Thoracic aorta (tissue), 2 donors: Measurements from ENCODE around the gene HSPB1. TPM values are rescaled to one million over a fixed set of nuclear protein-coding genes. Genes with fewer than 3 reads are reported as not detected.

ENCODE experiments used
- ATAC-seq: fragments of 150-250 bp; one replicate; pipeline ENCODE4 v1.8.0; 2017; ENCODE audit warnings: low read depth; ENCODE audit not compliant: insufficient number of reproducible peaks, low FRiP score
- DNase-seq: peaks from one replicate; pipeline ENCODE4 v3.0.0-alpha.2; 2020; ENCODE audit warnings: low spot score
- H3K27ac ChIP-seq, 2 donors: fragments of 200-600 bp; sonication (generic); 1 replicate in 1 of 2; 2 replicates in 1 of 2; pipeline ENCODE4 v1.5.1; 2016; ENCODE audit warnings: mild to moderate bottlenecking in 2 of 2, moderate library complexity in 2 of 2
- H3K27me3 ChIP-seq: fragments of 200-600 bp; sonication (generic); replicated peaks from 2 replicates; pipeline ENCODE4 v1.6.0; 2016; ENCODE audit warnings: mild to moderate bottlenecking; ENCODE audit not compliant: insufficient read depth
- H3K36me3 ChIP-seq: fragments of 200-600 bp; sonication (generic); one replicate; pipeline ENCODE4 v1.5.1; 2016
- H3K4me1 ChIP-seq, 2 donors: fragments of 200-600 bp; sonication (generic); 1 replicate in 1 of 2; 2 replicates in 1 of 2; pipeline versions ENCODE4 v1.5.1 to v1.6.0; 2016; ENCODE audit warnings: low read depth in 2 of 2, mild to moderate bottlenecking in 1 of 2; ENCODE audit not compliant: control insufficient read depth in 1 of 2
- H3K4me3 ChIP-seq: fragments of 200-600 bp; sonication (generic); 2 replicates; pipeline ENCODE4 v1.5.1; 2016; ENCODE audit warnings: mild to moderate bottlenecking
- H3K9me3 ChIP-seq: fragments of 200-600 bp; sonication (generic); 2 replicates; pipeline ENCODE4 v1.5.1; 2016
- CTCF ChIP-seq: fragments of 200-600 bp; sonication (generic); IDR thresholded peaks from one replicate; pipeline ENCODE4 v1.5.1; 2019; ENCODE audit warnings: antibody characterized with exemption
- total RNA-seq, 2 donors: library from RNA; depleted of rRNA; stranded (reverse); fragments of >200 nt; gene quantifications; one replicate each; pipeline versions ENCODE4 v1.1.0 to v1.2.3, GENCODE V29; 2016

HSPB1 gene
- total RNA-seq, 2 donors from 2014 or later = 1,835 to 2,623 TPM

- no peak overlapping the region for H3K4me3 ChIP-seq
- DNase-seq (no peak), ATAC-seq (no peak)
- H3K9me3 ChIP-seq = no peaks in the 10 kb centered on the region
- no peaks in the 10 kb centered on the region for H3K27me3 ChIP-seq
- no peak for TF ChIP-seq CTCF
- no peaks in the 10 kb centered on the region for H3K36me3 ChIP-seq
- no peak overlapping the region for H3K27ac ChIP-seq
- H3K4me1 ChIP-seq = peaks cover 0 to under 1% of the 10 kb centered on the region in 2 donors
Measured at GRCh38 chr7:76272851-76273497, 29.5 kb upstream of the HSPB1 start.

GRCh38 chr7:76273503-76273902 is 29.0 kb upstream of the HSPB1 start:
- Histone ChIP-seq H3K27me3 (no peaks in the 10 kb centered on the region), H3K9me3 (no peaks in the 10 kb centered on the region), H3K36me3 (no peaks in the 10 kb centered on the region), H3K4me1 (no peaks in the 10 kb centered on the region), H3K4me3 (no peak overlapping the region), H3K27ac (no peak overlapping the region)
- DNase-seq (no peak), ATAC-seq (no peak)
- TF ChIP-seq CTCF = no peak

GRCh38 chr7:76278540-76278939 is 23.9 kb upstream of the HSPB1 start:
- Histone ChIP-seq H3K9me3 (no peaks in the 10 kb centered on the region), H3K4me3 (no peak overlapping the region), H3K36me3 (no peaks in the 10 kb centered on the region), H3K27me3 (no peaks in the 10 kb centered on the region), H3K27ac (no peak overlapping the region), H3K4me1 (peaks cover 2 to 12% of the 10 kb centered on the region in 2 donors)
- ATAC-seq (no peak), DNase-seq (no peak)
- no peak for TF ChIP-seq CTCF

- H3K27me3 ChIP-seq = no peaks in the 10 kb centered on the region
- no peak for ATAC-seq
- H3K4me3 ChIP-seq = no peak overlapping the region
- no peaks in the 10 kb centered on the region for H3K9me3 ChIP-seq
- TF ChIP-seq CTCF = no peak
- H3K4me1 ChIP-seq = peaks cover 2 to 12% of the 10 kb centered on the region in 2 donors
- H3K27ac ChIP-seq = no peak overlapping the region
- H3K36me3 ChIP-seq = no peaks in the 10 kb centered on the region
- no peak for DNase-seq
Measured at GRCh38 chr7:76280408-76280807, 22.1 kb upstream of the HSPB1 start.

GRCh38 chr7:76281006-76281705 is 21.3 kb upstream of the HSPB1 start:
- no peak for TF ChIP-seq CTCF
- no peak overlapping the region for H3K27ac ChIP-seq

More at GRCh38 chr7:76281006-76281705, 21.3 kb upstream of the HSPB1 start:
- DNase-seq (no peak), ATAC-seq (no peak)
- H3K27me3 ChIP-seq = no peaks in the 10 kb centered on the region
- H3K4me1 ChIP-seq = peaks cover 2 to 12% of the 10 kb centered on the region in 2 donors
- no peaks in the 10 kb centered on the region for H3K9me3 ChIP-seq
- H3K36me3 ChIP-seq = no peaks in the 10 kb centered on the region
- peak overlapping the region; percentile 59 for H3K4me3 ChIP-seq
